DND-41 (cell line): ENCODE measurements around the gene CHST1.

ENCODE experiments used
- ATAC-seq: fragments of 200-7000 bp; cut with Tn5 transposase; 3 replicates; pipeline ENCODE4 v1.9.1; 2021; ENCODE audit warnings: low read depth; ENCODE audit not compliant: insufficient read depth
- DNase-seq: peaks from one replicate; pipeline ENCODE4 v3.0.0-alpha.2; 2020
- H2AFZ ChIP-seq: 2 replicates; pipeline ENCODE4 v1.6.0; 2012; ENCODE audit warnings: low read depth, low read length
- H3K27ac ChIP-seq: 2 replicates; pipeline ENCODE4 v1.5.1; 2012; ENCODE audit warnings: low read length, inconsistent platforms
- H3K27me3 ChIP-seq: fragments of 200-600 bp; sonication (generic); 2 replicates; pipeline ENCODE4 v1.6.0; 2012; ENCODE audit warnings: low read length, mild to moderate bottlenecking, inconsistent platforms; ENCODE audit not compliant: insufficient read depth, poor library complexity
- H3K36me3 ChIP-seq: 2 replicates; pipeline ENCODE4 v1.5.1; 2012; ENCODE audit warnings: low read length, inconsistent platforms; ENCODE audit not compliant: insufficient read depth
- H3K4me1 ChIP-seq: 2 replicates; pipeline ENCODE4 v1.5.1; 2012; ENCODE audit warnings: mild to moderate bottlenecking, low read length; ENCODE audit not compliant: insufficient read depth
- H3K4me2 ChIP-seq: 2 replicates; pipeline ENCODE4 v1.6.0; 2012; ENCODE audit warnings: mild to moderate bottlenecking, moderate library complexity, low read length, inconsistent platforms; ENCODE audit not compliant: insufficient read depth
- H3K4me3 ChIP-seq, 2 experiments: fragments of 200-600 bp in 1 of 2; shearing (Covaris generic) in 1 of 2; 2 replicates each; pipeline ENCODE4 v1.5.1; 2012 to 2016; ENCODE audit warnings: inconsistent platforms in 2 of 2, low read length in 2 of 2, mild to moderate bottlenecking in 2 of 2, low read depth in 1 of 2, moderate library complexity in 1 of 2
- H3K79me2 ChIP-seq: 2 replicates; pipeline ENCODE4 v1.6.0; 2012; ENCODE audit warnings: low read length, inconsistent platforms; ENCODE audit not compliant: insufficient read depth
- H3K9ac ChIP-seq: 2 replicates; pipeline ENCODE4 v1.6.0; 2012; ENCODE audit warnings: low read depth, mild to moderate bottlenecking, inconsistent platforms, low read length, moderate library complexity
- H3K9me3 ChIP-seq: 2 replicates; pipeline ENCODE4 v1.5.1; 2012; ENCODE audit warnings: low read length, moderate library complexity, mild to moderate bottlenecking, inconsistent platforms; ENCODE audit not compliant: insufficient read depth, severe bottlenecking
- H4K20me1 ChIP-seq: 2 replicates; pipeline ENCODE4 v1.6.0; 2012; ENCODE audit warnings: low read length; ENCODE audit not compliant: insufficient read depth
- EZH2 ChIP-seq: IDR thresholded peaks from 3 replicates; pipeline ENCODE4 v1.6.1; 2012; ENCODE audit warnings: borderline replicate concordance, low read depth, mild to moderate bottlenecking, moderate library complexity, low read length, inconsistent platforms; ENCODE audit not compliant: severe bottlenecking
- TF ChIP-seq, protein P1 (sequence below): IDR thresholded peaks from 2 replicates; pipeline ENCODE4 v1.5.1; 2012; ENCODE audit warnings: borderline replicate concordance, low read length, moderate library complexity, mild to moderate bottlenecking; ENCODE audit not compliant: poor library complexity, severe bottlenecking; ENCODE audit errors: extremely low read depth

CHST1 gene

DNA sequence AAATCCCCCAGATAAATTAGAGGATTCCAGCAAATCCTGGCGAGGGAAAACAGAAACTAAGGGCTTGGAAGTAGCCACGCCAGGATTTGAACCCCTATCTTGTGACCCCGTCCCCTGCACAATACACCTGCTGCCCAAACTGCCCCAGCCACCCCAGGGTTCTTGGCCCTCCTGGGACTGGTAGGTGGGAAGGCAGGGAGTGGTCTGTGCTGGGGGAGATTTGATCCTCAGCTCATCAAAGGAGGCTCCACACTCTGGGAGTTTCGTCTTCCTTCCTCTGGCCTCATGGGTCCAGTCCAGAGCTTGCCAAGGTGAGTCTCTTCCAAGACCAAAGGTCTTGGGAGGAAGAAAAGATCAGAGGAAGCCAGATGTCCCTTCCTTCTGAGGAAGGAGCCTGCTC lies 4.5 kb upstream of the CHST1 start:
- 0 out of 2 replicates have a peak, but pooled peaks cover 1% of the 10 kb centered on the region for H3K79me2 ChIP-seq
- ATAC-seq (no peak), DNase-seq (no peak)
- H2AFZ ChIP-seq: no peak overlapping the region
- H3K4me1 ChIP-seq: peaks cover 4% of the 10 kb centered on the region; the same call in 1 of the 2 replicates
- H3K4me2 ChIP-seq: no peak overlapping the region
- no peak overlapping the region for H3K4me3 ChIP-seq
- H3K36me3 ChIP-seq: no peaks in the 10 kb centered on the region
- 0 out of 2 replicates have a peak, but pooled peaks cover 8% of the 10 kb centered on the region for H4K20me1 ChIP-seq
- no peak overlapping the region for H3K9ac ChIP-seq
- TF ChIP-seq, protein P1, sequence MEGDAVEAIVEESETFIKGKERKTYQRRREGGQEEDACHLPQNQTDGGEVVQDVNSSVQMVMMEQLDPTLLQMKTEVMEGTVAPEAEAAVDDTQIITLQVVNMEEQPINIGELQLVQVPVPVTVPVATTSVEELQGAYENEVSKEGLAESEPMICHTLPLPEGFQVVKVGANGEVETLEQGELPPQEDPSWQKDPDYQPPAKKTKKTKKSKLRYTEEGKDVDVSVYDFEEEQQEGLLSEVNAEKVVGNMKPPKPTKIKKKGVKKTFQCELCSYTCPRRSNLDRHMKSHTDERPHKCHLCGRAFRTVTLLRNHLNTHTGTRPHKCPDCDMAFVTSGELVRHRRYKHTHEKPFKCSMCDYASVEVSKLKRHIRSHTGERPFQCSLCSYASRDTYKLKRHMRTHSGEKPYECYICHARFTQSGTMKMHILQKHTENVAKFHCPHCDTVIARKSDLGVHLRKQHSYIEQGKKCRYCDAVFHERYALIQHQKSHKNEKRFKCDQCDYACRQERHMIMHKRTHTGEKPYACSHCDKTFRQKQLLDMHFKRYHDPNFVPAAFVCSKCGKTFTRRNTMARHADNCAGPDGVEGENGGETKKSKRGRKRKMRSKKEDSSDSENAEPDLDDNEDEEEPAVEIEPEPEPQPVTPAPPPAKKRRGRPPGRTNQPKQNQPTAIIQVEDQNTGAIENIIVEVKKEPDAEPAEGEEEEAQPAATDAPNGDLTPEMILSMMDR: no peak
- no peak for TF ChIP-seq EZH2
- H3K9me3 ChIP-seq: no peaks in the 10 kb centered on the region
- H3K27ac ChIP-seq: no peak overlapping the region
- H3K27me3 ChIP-seq: peaks cover 22% of the 10 kb centered on the region

DNA sequence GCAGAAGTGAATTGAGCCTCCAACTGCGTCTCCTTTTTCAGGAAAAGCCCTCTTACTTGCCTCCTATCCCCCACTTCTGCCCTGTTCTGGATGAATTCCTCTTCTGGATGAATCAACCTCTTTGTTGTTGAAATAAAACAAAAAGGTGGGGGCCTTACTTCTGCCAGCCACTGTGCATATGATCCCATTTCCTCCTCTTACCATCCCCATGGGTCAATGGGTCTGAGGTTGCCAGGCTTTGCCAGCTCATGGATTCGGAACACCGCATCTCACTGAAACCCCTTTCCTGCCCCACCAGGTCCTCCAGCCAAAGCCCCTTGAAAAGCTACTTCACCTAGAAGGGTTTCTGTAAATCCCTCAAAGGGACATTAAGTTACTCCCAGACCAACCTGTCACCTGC lies 3.7 kb upstream of the CHST1 start:
- H3K36me3 ChIP-seq: no peaks in the 10 kb centered on the region
- no peak for TF ChIP-seq EZH2
- TF ChIP-seq, protein P1: no peak
- H3K4me1 ChIP-seq: peaks cover 11% of the 10 kb centered on the region
- H3K79me2 ChIP-seq: peaks cover 8% of the 10 kb centered on the region
- no peak overlapping the region for H3K9ac ChIP-seq
- H3K9me3 ChIP-seq: no peaks in the 10 kb centered on the region
- ATAC-seq (no peak), DNase-seq (no peak)
- no peak overlapping the region for H3K27ac ChIP-seq
- no peak overlapping the region for H3K4me2 ChIP-seq
- H2AFZ ChIP-seq: no peak overlapping the region
- H3K4me3 ChIP-seq: no peak overlapping the region
- peaks cover 14% of the 10 kb centered on the region; the same call in 1 of the 2 replicates for H4K20me1 ChIP-seq
- H3K27me3 ChIP-seq: peaks cover 30% of the 10 kb centered on the region

DNA sequence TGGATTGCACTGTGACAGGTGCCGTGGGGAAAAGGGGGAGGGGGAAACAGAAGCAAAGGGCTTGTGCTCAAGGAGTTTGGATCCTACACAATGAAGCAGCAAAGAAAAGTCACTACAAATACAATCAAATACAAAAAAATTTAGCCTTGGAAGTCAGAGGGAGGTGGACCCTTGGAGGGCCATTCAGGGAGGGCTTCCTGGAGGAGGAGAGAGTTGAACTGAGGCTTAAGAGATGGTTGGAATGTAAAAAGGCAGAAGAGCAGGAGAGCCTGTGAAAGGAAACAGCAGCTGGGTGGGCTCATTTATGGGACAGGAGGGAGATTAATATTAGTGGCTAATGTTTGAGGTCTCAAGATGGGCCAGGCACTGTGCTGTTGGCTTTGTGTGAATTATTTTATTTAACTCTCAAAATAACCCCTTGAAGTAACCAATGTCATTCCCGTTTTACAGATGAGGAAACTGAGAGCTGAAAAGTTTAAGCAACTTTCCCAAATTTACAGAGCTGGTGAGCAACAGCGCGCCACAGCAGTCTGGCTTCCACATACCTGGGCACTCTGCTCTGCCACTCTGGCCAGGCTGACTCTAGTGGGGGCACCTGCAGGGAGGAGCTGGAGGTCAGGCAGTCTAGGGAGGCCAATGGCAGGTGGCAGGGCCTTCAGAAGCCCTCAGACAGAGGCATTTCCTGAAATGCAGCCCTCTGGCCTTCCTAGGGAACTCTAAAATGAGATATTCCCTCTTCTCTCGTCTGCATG lies 2.7 kb upstream of the CHST1 start:
- TF ChIP-seq, protein P1: no peak
- TF ChIP-seq EZH2: no peak

More for the DNA sequence above, 2.7 kb upstream of the CHST1 start:
- no peak overlapping the region for H2AFZ ChIP-seq
- peaks cover 37% of the 10 kb centered on the region for H3K27me3 ChIP-seq
- no peak overlapping the region for H3K9ac ChIP-seq
- H3K4me2 ChIP-seq: no peak overlapping the region
- H4K20me1 ChIP-seq: peaks cover 24% of the 10 kb centered on the region
- no peaks in the 10 kb centered on the region for H3K36me3 ChIP-seq
- no peaks in the 10 kb centered on the region for H3K9me3 ChIP-seq
- peaks cover 22% of the 10 kb centered on the region for H3K4me1 ChIP-seq
- no peak for DNase-seq
- no peak for ATAC-seq
- no peak overlapping the region for H3K4me3 ChIP-seq
- no peak overlapping the region for H3K27ac ChIP-seq
- peaks cover 19% of the 10 kb centered on the region for H3K79me2 ChIP-seq
